Upper lobe of left lung (tissue), 6 donors: ENCODE results near the gene ZFHX2. TPM values are rescaled to one million over a fixed set of nuclear protein-coding genes. Genes with fewer than 3 reads are reported as not detected.
A peak's percentile ranks its signal among the peaks of the same experiment; 100 is the strongest.

Experiments
- ATAC-seq, 2 donors: fragments of 200-7000 bp; cut with Tn5 transposase; one replicate each; pipeline ENCODE4 v1.9.1; 2022; ENCODE audit warnings: mild to moderate bottlenecking in 2 of 2, moderate library complexity in 2 of 2; ENCODE audit not compliant: low FRiP score in 2 of 2
- DNase-seq, 2 donors: peaks; one replicate each; pipeline ENCODE4 v3.0.0-alpha.2; 2019 to 2020
- H3K27ac ChIP-seq, 4 donors: fragments of 200-600 bp; sonication (generic); one replicate each; pipeline ENCODE4 v1.5.1; 2016 to 2019
- H3K27me3 ChIP-seq, 4 donors: fragments of 200-600 bp; sonication (generic); one replicate each; pipeline ENCODE4 v1.5.1; 2017 to 2019
- H3K36me3 ChIP-seq, 4 donors: fragments of 200-600 bp; sonication (generic); one replicate each; pipeline ENCODE4 v1.5.1; 2016 to 2019
- H3K4me1 ChIP-seq, 4 donors: fragments of 200-600 bp; sonication (generic); one replicate each; pipeline ENCODE4 v1.5.1; 2018 to 2019
- H3K4me3 ChIP-seq, 4 donors: fragments of 200-600 bp; sonication (generic); one replicate each; pipeline ENCODE4 v1.5.1; 2017 to 2019; ENCODE audit warnings: mild to moderate bottlenecking in 2 of 4, moderate library complexity in 1 of 4
- H3K9me3 ChIP-seq, 4 donors: fragments of 200-600 bp; sonication (generic); one replicate each; pipeline ENCODE4 v1.5.1; 2018 to 2019
- EP300 ChIP-seq, 4 donors: sonication (generic); formaldehyde crosslinking; IDR thresholded peaks; one replicate each; pipeline ENCODE4 v1.5.1; 2017; ENCODE audit warnings: antibody characterized with exemption in 4 of 4, control low read depth in 2 of 4
- POLR2A ChIP-seq, 4 donors: fragments of 450-650 bp; IDR thresholded peaks; one replicate each; pipeline ENCODE4 v1.5.1; 2016 to 2017; ENCODE audit warnings: antibody characterized with exemption in 4 of 4, mild to moderate bottlenecking in 2 of 4
- POLR2AphosphoS5 ChIP-seq, 2 donors: sonication (generic); formaldehyde crosslinking; IDR thresholded peaks; one replicate each; pipeline ENCODE4 v1.5.1; 2017; ENCODE audit warnings: antibody characterized with exemption in 2 of 2
- WGBS, 2 donors: methylation state at CpG; one replicate each; pipeline ENCODE4 v1.1.5; 2017 to 2018; 5-methylcytosine and 5-hydroxymethylcytosine counted together
- total RNA-seq, 6 donors: library from RNA; depleted of rRNA in 4 of 6; stranded (reverse); fragments of >200 nt in 4 of 6; gene quantifications; one replicate each; pipeline versions ENCODE4 v1.1.0 to v1.2.1, GENCODE V29; 2016 to 2021
- TF ChIP-seq, protein P1 (sequence below), 6 experiments: fragments of 450-650 bp in 4 of 6; fragments of 200-600 bp in 2 of 6; sonication (generic) in 2 of 6; IDR thresholded peaks; one replicate each; pipeline ENCODE4 v1.5.1; 2016 to 2019; ENCODE audit warnings: antibody characterized with exemption in 6 of 6
- donor health status: DM: no; HTN: no; CAD: no; lungs with moderate emphysema.
- donor health status: DM: no; HTN: yes; CAD: no; lungs with severe emphysema.

ZFHX2 gene
- total RNA-seq, 6 donors from 2014 or later: 1.7 to 6.3 (median 3.0) TPM

- Histone ChIP-seq H3K27me3 (peaks cover 0 to 25% (median 22%) of the 10 kb centered on the region in 4 donors), H3K4me3 (no peak overlapping the region), H3K4me1 (peaks cover 32 to 62% (median 35%) of the 10 kb centered on the region in 4 donors), H3K9me3 (no peaks in the 10 kb centered on the region), H3K27ac (peak overlapping the region in 3 of 4 donors; percentile 54 to 63 (median 57)), H3K36me3 (no peaks in the 10 kb centered on the region)
- ATAC-seq (peak; percentile 19 to 60), DNase-seq (peak in 1 of 2 donors; percentile 52)
- TF ChIP-seq EP300 (IDR thresholded peaks at IDR 0.05) (peak in 1 of 4 donors; percentile 11), POLR2AphosphoS5 (IDR thresholded peaks at IDR 0.05) (no peak), POLR2A (IDR thresholded peaks at IDR 0.05) (peak in 1 of 4 donors; percentile 19)
- TF ChIP-seq, protein P1, sequence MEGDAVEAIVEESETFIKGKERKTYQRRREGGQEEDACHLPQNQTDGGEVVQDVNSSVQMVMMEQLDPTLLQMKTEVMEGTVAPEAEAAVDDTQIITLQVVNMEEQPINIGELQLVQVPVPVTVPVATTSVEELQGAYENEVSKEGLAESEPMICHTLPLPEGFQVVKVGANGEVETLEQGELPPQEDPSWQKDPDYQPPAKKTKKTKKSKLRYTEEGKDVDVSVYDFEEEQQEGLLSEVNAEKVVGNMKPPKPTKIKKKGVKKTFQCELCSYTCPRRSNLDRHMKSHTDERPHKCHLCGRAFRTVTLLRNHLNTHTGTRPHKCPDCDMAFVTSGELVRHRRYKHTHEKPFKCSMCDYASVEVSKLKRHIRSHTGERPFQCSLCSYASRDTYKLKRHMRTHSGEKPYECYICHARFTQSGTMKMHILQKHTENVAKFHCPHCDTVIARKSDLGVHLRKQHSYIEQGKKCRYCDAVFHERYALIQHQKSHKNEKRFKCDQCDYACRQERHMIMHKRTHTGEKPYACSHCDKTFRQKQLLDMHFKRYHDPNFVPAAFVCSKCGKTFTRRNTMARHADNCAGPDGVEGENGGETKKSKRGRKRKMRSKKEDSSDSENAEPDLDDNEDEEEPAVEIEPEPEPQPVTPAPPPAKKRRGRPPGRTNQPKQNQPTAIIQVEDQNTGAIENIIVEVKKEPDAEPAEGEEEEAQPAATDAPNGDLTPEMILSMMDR (IDR thresholded peaks at IDR 0.05): no peak
- WGBS, 2 donors: 33 to 47% methylated on average over 4 of the region's 4 CpGs
These were observed 21.3 kb upstream of the ZFHX2 start for GRCh38 chr14:23572836-23573235.

GRCh38 chr14:23572524-23572828, 20.9 kb upstream of the ZFHX2 start:
- Histone ChIP-seq H3K9me3 (no peaks in the 10 kb centered on the region), H3K27me3 (peaks cover 0 to 22% (median 18%) of the 10 kb centered on the region in 4 donors), H3K36me3 (no peaks in the 10 kb centered on the region), H3K4me3 (no peak overlapping the region), H3K27ac (peak overlapping the region; percentile 25 to 63 (median 56)), H3K4me1 (peaks cover 28 to 62% (median 35%) of the 10 kb centered on the region in 4 donors)
- TF ChIP-seq, protein P1 (IDR thresholded peaks at IDR 0.05): no peak
- TF ChIP-seq POLR2AphosphoS5 (IDR thresholded peaks at IDR 0.05) (no peak), POLR2A (IDR thresholded peaks at IDR 0.05) (no peak), EP300 (IDR thresholded peaks at IDR 0.05) (no peak)
- no peak for DNase-seq
- 46 to 56% methylated on average over 4 of the region's 4 CpGs for WGBS, 2 donors
- no peak for ATAC-seq

DNA sequence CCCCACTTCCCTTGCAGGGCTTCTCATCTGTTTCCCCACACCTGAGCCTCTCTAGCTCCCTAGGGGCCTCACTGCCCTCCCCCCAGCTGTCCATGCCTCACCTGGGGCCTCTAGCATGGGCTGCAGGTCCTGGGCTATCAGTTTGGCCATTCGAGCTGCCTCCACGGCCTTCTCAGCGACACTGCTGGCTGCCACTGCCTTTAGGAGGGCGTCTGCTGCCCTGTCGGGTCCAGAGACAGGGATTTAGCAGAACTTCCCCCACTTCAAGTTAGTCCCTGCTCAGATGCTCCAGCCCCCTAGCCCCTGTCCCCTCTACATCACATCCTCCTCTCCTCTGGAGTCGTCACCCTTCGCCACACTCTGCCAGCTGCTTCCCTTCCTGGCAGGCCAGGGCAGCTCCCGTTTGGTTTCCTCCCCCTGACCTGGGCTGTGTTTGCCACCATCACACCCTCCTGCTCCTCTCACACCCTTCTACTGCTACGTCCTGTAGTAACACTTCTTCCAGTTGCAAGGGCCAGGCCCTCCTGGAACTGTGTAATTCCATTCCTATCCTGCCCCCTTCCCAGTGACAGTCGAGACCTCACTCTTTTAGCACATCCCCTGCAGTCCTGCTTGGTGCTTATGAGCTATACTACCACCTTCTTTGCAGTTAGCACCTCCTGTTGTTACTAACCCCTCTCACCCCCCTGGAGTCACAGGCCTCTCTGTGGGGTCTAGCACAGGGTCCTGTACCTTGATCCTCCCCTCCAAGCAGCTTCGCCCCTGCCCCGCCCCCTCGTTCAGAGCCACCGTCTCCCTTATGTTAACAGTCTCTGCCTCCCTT, 20.3 kb upstream of the ZFHX2 start:
- Histone ChIP-seq H3K27ac (peak overlapping the region; percentile 25 to 63 (median 56)), H3K27me3 (peaks cover 0 to 16% (median 14%) of the 10 kb centered on the region in 4 donors), H3K36me3 (no peaks in the 10 kb centered on the region), H3K4me1 (peaks cover 24 to 60% (median 30%) of the 10 kb centered on the region in 4 donors), H3K4me3 (no peak overlapping the region), H3K9me3 (no peaks in the 10 kb centered on the region)
- 60 to 62% methylated on average over 14 of the region's 14 CpGs for WGBS, 2 donors
- TF ChIP-seq POLR2AphosphoS5 (IDR thresholded peaks at IDR 0.05) (no peak), POLR2A (IDR thresholded peaks at IDR 0.05) (no peak), EP300 (IDR thresholded peaks at IDR 0.05) (no peak)
- TF ChIP-seq, protein P1 (IDR thresholded peaks at IDR 0.05): no peak
- DNase-seq (no peak), ATAC-seq (no peak)

DNA sequence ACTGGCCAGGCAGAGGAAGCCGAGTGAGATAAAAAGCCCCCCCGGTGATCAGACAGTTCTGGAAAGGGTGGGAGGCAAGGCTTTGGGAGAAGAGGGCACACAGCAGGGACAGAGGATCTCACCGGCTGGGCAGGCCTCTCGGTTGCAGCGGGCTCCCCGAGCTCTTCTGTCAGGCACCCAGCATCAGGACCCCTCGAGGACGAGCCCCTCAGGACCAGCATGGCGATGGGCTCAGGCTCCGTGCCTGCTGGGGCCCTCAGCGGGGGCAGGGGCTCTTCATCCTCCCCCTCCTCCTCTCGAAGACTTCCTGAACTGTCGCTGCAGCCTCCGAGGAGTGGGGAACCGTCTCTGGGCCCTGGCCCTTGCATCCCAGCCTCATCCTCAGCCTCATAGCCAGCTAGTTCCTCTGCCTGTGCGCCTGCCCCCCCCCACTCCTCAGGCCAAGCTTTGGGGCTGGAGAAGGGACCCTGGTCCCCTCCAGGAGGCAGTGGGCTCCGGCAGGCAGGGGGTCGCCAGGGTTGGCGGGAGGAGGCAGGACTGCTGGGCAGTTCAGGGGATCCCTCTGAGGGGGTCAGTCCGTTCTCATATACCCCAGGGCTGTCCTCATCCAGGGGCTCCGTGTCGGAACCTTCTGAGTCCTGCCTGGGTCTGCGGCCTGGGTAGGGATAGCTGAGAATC, 19.4 kb upstream of the ZFHX2 start:
- H3K4me3 ChIP-seq: no peak overlapping the region
- H3K9me3 ChIP-seq: no peaks in the 10 kb centered on the region
- peaks cover 0 to 7% (median 5%) of the 10 kb centered on the region in 4 donors for H3K27me3 ChIP-seq
- peaks cover 0 to 3% (median 1%) of the 10 kb centered on the region in 4 donors for H3K36me3 ChIP-seq
- DNase-seq (peak in 1 of 2 donors; percentile 58), ATAC-seq (no peak)
- TF ChIP-seq POLR2AphosphoS5 (IDR thresholded peaks at IDR 0.05): no peak
- TF ChIP-seq, protein P1 (IDR thresholded peaks at IDR 0.05): no peak
- TF ChIP-seq POLR2A (IDR thresholded peaks at IDR 0.05): no peak
- TF ChIP-seq EP300 (IDR thresholded peaks at IDR 0.05): no peak
- H3K27ac ChIP-seq: no peak overlapping the region
- peaks cover 18 to 60% (median 26%) of the 10 kb centered on the region in 4 donors for H3K4me1 ChIP-seq
- WGBS, 2 donors: 86 to 90% methylated on average over 8 to 22 of the region's 23 CpGs
